Ishikawa (cell line): ENCODE data around the gene GTSF1L.

Experiments
- CEBPB ChIP-seq: IDR thresholded peaks from 2 replicates; pipeline ENCODE4 v1.6.1; 2012
- CREB1 ChIP-seq: IDR thresholded peaks from 2 replicates; pipeline ENCODE4 v1.6.1; 2012; ENCODE audit warnings: low read depth
- EGR1 ChIP-seq: IDR thresholded peaks from 2 replicates; pipeline ENCODE4 v1.6.1; 2012
- EP300 ChIP-seq: IDR thresholded peaks from 2 replicates; pipeline ENCODE4 v1.6.1; 2012; ENCODE audit warnings: borderline replicate concordance
- FOXM1 ChIP-seq: IDR thresholded peaks from 2 replicates; pipeline ENCODE4 v1.6.1; 2012; ENCODE audit warnings: low read depth, borderline replicate concordance
- NFIC ChIP-seq: IDR thresholded peaks from 2 replicates; pipeline ENCODE4 v1.6.1; 2012
- RAD21 ChIP-seq: IDR thresholded peaks from 2 replicates; pipeline ENCODE4 v1.6.1; 2012; ENCODE audit warnings: low read depth
- TAF1 ChIP-seq: IDR thresholded peaks from 2 replicates; pipeline ENCODE4 v1.6.1; 2012; ENCODE audit warnings: low read depth, mild to moderate bottlenecking
- TCF12 ChIP-seq: IDR thresholded peaks from 2 replicates; pipeline ENCODE4 v1.6.1; 2012; ENCODE audit warnings: low read depth
- TEAD4 ChIP-seq: IDR thresholded peaks from 2 replicates; pipeline ENCODE4 v1.6.1; 2012
- YY1 ChIP-seq: IDR thresholded peaks from 2 replicates; pipeline ENCODE4 v1.6.1; 2012; ENCODE audit warnings: low read depth
- ZBTB7A ChIP-seq: IDR thresholded peaks from 2 replicates; pipeline ENCODE4 v1.6.1; 2012; ENCODE audit warnings: low read depth
- TF ChIP-seq, protein P1 (sequence below): IDR thresholded peaks from 2 replicates; pipeline ENCODE4 v1.6.1; 2012
- TF ChIP-seq, protein P2 (sequence below): IDR thresholded peaks from 2 replicates; pipeline ENCODE4 v1.6.1; 2012; ENCODE audit warnings: low read depth, mild to moderate bottlenecking
- TF ChIP-seq, protein P3 (sequence below): IDR thresholded peaks from 2 replicates; pipeline ENCODE4 v1.6.1; 2012

The GTSF1L gene

DNA sequence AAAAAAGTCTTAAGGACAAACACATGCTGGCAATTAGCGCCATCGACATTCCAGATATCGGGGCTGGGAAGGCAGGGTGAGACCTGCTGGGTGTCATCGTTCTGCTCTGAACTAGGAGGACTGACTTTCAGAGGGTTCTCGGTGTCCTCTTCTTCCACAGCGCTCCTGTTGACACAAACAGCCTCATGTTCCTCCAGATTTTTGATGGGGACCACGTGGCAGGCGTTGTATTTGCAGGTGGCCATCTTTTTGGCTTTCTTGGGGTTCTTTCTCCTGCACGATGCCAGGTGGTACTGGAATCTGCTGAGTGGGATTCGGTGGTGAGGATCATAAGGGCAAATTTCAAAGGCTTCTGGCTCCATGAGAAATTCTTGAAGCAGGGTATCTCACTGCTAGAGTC is 469 bp downstream of the GTSF1L start:
- TF ChIP-seq CREB1 (no peak), EGR1 (no peak), EP300 (no peak), TEAD4 (no peak), TCF12 (no peak), FOXM1 (no peak)
- TF ChIP-seq, protein P1, sequence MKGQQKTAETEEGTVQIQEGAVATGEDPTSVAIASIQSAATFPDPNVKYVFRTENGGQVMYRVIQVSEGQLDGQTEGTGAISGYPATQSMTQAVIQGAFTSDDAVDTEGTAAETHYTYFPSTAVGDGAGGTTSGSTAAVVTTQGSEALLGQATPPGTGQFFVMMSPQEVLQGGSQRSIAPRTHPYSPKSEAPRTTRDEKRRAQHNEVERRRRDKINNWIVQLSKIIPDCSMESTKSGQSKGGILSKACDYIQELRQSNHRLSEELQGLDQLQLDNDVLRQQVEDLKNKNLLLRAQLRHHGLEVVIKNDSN: no peak
- TF ChIP-seq, protein P2, sequence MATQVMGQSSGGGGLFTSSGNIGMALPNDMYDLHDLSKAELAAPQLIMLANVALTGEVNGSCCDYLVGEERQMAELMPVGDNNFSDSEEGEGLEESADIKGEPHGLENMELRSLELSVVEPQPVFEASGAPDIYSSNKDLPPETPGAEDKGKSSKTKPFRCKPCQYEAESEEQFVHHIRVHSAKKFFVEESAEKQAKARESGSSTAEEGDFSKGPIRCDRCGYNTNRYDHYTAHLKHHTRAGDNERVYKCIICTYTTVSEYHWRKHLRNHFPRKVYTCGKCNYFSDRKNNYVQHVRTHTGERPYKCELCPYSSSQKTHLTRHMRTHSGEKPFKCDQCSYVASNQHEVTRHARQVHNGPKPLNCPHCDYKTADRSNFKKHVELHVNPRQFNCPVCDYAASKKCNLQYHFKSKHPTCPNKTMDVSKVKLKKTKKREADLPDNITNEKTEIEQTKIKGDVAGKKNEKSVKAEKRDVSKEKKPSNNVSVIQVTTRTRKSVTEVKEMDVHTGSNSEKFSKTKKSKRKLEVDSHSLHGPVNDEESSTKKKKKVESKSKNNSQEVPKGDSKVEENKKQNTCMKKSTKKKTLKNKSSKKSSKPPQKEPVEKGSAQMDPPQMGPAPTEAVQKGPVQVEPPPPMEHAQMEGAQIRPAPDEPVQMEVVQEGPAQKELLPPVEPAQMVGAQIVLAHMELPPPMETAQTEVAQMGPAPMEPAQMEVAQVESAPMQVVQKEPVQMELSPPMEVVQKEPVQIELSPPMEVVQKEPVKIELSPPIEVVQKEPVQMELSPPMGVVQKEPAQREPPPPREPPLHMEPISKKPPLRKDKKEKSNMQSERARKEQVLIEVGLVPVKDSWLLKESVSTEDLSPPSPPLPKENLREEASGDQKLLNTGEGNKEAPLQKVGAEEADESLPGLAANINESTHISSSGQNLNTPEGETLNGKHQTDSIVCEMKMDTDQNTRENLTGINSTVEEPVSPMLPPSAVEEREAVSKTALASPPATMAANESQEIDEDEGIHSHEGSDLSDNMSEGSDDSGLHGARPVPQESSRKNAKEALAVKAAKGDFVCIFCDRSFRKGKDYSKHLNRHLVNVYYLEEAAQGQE: no peak

DNA sequence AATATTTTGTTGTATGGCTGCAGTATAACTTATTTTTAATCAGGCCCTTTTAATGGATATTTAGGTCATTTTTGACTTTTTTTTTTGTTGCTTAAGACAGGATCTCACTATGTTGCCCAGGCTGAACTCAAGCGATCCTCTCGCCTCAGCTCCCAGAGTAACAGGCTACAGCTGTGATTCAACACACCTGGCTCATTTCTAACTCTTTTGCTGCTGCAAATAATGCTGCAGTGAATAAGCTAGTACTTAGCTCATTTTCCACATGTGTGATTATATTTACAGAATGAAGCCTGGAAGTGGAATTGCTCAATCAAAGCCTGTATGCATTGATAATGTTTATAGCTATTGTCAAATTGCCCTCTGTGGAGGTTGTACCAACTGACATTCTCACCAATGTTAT is 1.1 kb downstream of the GTSF1L start:
- no peak for TF ChIP-seq NFIC
- TF ChIP-seq TEAD4: no peak
- TF ChIP-seq, protein P3, sequence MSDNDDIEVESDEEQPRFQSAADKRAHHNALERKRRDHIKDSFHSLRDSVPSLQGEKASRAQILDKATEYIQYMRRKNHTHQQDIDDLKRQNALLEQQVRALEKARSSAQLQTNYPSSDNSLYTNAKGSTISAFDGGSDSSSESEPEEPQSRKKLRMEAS: no peak
- TF ChIP-seq, protein P2: no peak
- no peak for TF ChIP-seq TCF12
- no peak for TF ChIP-seq CEBPB
- no peak for TF ChIP-seq EGR1
- TF ChIP-seq TAF1: no peak
- TF ChIP-seq ZBTB7A: no peak
- TF ChIP-seq EP300: no peak
- TF ChIP-seq RAD21: no peak
- no peak for TF ChIP-seq YY1
- TF ChIP-seq, protein P1: no peak
- TF ChIP-seq FOXM1: no peak
- TF ChIP-seq CREB1: no peak

DNA sequence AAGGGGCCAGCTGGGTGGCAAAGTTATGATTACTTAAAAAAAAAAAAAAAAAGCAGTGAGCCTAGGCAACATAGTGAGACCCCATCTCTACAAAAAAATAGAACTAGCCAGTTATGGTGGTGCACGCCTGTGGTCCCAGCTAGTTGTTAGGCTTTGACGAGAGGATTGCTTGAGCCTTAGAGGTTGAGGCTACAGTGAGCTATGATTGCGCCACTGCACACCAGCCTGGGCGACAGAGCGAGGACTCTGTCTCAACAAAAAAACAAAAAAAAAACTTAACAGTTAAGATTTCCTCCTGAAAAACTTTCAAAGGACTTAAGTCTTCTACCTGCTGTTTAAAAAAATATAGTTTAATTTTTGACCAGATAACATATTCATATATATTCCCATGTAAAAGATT is 2.4 kb downstream of the GTSF1L start:
- TF ChIP-seq CEBPB: no peak
- TF ChIP-seq, protein P1: no peak

DNA sequence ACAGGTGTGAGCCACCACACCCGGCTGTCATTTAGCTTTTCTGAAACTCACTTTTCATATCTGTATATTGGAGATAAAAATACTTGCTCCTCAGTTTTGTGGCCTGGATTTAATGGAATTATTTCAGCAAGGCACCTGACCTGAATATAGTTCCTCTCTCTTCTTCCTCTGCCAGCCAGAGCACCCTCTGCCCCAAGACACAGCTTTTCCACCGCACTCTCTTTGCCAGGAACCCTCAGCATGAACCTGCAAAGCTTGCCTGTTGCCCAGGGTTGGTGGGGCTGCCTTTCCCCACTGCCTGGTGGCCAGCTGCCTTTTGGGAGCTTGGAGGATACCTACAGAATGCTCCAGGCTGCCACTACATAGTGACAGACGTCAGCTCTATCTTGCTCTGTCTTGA is 3.1 kb downstream of the GTSF1L start:
- TF ChIP-seq CEBPB: no peak
- no peak for TF ChIP-seq EP300
- TF ChIP-seq NFIC: no peak
- no peak for TF ChIP-seq TEAD4
- no peak for TF ChIP-seq RAD21
- TF ChIP-seq, protein P3: no peak
- no peak for TF ChIP-seq CREB1
- no peak for TF ChIP-seq EGR1
- TF ChIP-seq, protein P1: no peak
- no peak for TF ChIP-seq TCF12
- TF ChIP-seq FOXM1: no peak
- no peak for TF ChIP-seq TAF1
- TF ChIP-seq YY1: no peak
- TF ChIP-seq ZBTB7A: no peak
- TF ChIP-seq, protein P2: no peak
